ENCODE data around the gene RPL11.
A peak's percentile ranks its signal among the peaks of the same experiment; 100 is the strongest.

RPL11 gene

DNA sequence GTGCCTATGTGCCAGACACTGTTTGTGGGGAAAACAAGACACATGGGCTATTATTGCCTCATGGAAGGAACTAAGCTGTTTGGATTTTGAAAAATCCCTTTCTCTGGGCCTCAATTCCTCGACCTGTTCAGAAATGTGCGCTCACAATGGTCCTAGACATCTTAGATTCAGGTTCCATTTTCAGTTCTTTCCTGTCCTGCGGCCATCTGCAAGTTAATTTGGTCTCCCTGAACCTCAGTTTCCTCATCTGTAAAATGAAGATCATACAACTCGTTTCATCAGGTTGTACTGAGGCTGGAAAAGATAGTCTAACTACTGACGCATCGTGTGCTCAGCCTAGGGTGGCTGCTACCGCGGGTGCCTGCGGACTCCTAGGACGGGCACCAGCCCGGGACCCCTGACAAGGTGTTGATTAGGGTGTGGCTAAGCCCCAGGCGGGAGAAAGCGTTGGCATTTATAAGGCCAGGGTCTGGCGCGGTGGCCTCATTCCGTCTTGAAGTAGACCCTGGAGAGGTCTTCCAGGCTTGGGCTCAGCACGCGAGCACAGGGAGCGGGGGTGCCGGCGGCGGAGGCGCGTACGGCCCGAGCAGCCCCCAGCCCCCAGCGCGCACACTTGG lies 51.2 kb downstream of the RPL11 start:
- TF ChIP-seq ISL1 (CRISPR knock-in tag; IDR thresholded peaks at IDR 0.05) (no peak), GLIS3 (CRISPR knock-in tag; IDR thresholded peaks at IDR 0.05) (no peak), TOX (CRISPR knock-in tag; IDR thresholded peaks at IDR 0.05; ENCODE audit: borderline replicate concordance) (no peak)
- TF ChIP-seq, protein P1, sequence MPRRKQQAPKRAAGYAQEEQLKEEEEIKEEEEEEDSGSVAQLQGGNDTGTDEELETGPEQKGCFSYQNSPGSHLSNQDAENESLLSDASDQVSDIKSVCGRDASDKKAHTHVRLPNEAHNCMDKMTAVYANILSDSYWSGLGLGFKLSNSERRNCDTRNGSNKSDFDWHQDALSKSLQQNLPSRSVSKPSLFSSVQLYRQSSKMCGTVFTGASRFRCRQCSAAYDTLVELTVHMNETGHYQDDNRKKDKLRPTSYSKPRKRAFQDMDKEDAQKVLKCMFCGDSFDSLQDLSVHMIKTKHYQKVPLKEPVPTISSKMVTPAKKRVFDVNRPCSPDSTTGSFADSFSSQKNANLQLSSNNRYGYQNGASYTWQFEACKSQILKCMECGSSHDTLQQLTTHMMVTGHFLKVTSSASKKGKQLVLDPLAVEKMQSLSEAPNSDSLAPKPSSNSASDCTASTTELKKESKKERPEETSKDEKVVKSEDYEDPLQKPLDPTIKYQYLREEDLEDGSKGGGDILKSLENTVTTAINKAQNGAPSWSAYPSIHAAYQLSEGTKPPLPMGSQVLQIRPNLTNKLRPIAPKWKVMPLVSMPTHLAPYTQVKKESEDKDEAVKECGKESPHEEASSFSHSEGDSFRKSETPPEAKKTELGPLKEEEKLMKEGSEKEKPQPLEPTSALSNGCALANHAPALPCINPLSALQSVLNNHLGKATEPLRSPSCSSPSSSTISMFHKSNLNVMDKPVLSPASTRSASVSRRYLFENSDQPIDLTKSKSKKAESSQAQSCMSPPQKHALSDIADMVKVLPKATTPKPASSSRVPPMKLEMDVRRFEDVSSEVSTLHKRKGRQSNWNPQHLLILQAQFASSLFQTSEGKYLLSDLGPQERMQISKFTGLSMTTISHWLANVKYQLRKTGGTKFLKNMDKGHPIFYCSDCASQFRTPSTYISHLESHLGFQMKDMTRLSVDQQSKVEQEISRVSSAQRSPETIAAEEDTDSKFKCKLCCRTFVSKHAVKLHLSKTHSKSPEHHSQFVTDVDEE (CRISPR knock-in tag; IDR thresholded peaks at IDR 0.05), result no peak
- ATAC-seq, result peak; percentile 53

DNA sequence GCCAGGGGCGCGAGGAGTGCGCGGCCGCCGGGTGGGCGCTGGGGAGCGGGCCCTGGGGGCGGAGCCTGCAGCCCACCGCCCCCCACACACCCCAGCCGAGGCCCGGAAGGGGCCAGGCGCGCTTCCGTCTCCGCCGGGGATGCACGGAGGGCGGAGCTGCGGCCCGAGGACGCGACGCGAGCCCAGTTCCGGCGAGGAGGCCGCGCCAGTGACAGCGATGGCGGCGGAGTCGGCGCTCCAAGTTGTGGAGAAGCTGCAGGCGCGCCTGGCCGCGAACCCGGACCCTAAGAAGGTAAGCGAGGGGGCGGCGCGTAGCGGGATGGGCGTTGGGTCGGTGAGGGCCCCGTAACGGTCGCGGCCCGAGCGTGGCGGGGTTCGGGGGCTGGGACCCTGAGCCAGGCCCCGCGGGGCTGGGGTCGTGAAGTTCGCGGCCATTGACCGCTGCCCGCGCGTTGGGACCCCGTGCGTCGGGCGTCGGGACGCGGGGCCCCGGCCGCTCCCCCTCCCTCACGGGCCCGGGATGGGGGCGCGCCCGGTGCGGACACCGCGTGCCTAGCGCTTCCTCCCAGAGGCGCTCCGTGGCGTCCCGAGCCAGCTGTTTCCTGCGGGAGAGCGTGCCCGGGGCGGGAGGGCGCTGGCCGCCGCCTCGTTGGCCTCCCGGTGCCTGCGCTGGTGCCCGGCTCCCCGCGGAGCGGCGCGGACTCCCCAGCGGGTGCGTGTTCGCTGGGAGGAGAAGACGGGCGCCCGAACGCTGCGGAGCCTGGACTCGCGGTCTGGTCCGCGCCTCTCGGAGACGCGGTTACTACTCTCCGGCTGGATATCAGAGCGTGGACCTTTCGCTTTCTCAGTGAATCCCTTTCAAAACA lies 51.9 kb downstream of the RPL11 start, which contains the start of gene ELOA:
ELOA (plus strand) TSS at position 185 of the 866 bp plus-strand sequence; CDS start at position 218, 33 bp downstream.
- TF ChIP-seq ZNF565 (CRISPR knock-in tag; conservative IDR thresholded peaks at IDR 0.05; ENCODE audit: low read depth) (no peak), ESRRG (CRISPR knock-in tag; IDR thresholded peaks at IDR 0.05) (no peak), PPARA (CRISPR knock-in tag; IDR thresholded peaks at IDR 0.05; ENCODE audit: borderline replicate concordance) (no peak), BACH2 (CRISPR knock-in tag; IDR thresholded peaks at IDR 0.05; ENCODE audit: borderline replicate concordance) (no peak), ZNF8 (CRISPR knock-in tag; IDR thresholded peaks at IDR 0.05) (no peak), SNAI2 (CRISPR knock-in tag; IDR thresholded peaks at IDR 0.05) (no peak), CSDC2 (CRISPR knock-in tag; IDR thresholded peaks at IDR 0.05) (no peak), ISL1 (CRISPR knock-in tag; IDR thresholded peaks at IDR 0.05) (no peak), ZFP3 (CRISPR knock-in tag; IDR thresholded peaks at IDR 0.05) (no peak), GLIS3 (CRISPR knock-in tag; IDR thresholded peaks at IDR 0.05) (no peak), ZC3H10 (CRISPR knock-in tag; IDR thresholded peaks at IDR 0.05) (no peak)
- TF ChIP-seq, protein P1 (CRISPR knock-in tag; IDR thresholded peaks at IDR 0.05), result no peak
- TF ChIP-seq, protein P2, sequence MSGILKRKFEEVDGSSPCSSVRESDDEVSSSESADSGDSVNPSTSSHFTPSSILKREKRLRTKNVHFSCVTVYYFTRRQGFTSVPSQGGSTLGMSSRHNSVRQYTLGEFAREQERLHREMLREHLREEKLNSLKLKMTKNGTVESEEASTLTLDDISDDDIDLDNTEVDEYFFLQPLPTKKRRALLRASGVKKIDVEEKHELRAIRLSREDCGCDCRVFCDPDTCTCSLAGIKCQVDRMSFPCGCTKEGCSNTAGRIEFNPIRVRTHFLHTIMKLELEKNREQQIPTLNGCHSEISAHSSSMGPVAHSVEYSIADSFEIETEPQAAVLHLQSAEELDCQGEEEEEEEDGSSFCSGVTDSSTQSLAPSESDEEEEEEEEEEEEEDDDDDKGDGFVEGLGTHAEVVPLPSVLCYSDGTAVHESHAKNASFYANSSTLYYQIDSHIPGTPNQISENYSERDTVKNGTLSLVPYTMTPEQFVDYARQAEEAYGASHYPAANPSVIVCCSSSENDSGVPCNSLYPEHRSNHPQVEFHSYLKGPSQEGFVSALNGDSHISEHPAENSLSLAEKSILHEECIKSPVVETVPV (CRISPR knock-in tag; IDR thresholded peaks at IDR 0.05), result no peak
- TF ChIP-seq, protein P3, sequence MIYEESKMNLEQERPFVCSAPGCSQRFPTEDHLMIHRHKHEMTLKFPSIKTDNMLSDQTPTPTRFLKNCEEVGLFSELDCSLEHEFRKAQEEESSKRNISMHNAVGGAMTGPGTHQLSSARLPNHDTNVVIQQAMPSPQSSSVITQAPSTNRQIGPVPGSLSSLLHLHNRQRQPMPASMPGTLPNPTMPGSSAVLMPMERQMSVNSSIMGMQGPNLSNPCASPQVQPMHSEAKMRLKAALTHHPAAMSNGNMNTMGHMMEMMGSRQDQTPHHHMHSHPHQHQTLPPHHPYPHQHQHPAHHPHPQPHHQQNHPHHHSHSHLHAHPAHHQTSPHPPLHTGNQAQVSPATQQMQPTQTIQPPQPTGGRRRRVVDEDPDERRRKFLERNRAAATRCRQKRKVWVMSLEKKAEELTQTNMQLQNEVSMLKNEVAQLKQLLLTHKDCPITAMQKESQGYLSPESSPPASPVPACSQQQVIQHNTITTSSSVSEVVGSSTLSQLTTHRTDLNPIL (CRISPR knock-in tag; IDR thresholded peaks at IDR 0.05; ENCODE audit: low read depth), result no peak
- peak; percentile 88 for ATAC-seq

DNA sequence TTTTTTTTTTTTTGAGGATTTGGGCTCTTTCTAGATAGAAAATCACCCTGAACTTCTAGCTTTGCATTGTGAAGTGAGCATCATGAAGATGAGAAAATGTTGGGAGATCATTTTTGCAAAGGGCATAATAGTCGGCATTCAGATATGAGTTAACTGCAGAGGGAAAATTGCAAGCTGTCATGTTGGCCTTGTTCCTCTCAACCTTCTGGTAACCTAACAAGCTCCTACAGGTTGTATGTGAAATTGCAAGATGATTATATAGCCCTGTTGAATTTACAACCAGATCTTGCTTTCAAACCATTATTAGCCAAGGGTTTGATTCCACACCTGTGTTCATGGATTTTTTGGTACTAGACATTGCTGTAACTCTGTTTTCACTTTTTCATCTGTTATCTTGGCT lies 53.9 kb downstream of the RPL11 start:
- peak; percentile 35; the same call in 2 of the 3 replicates for ATAC-seq
- TF ChIP-seq OSR1 (CRISPR knock-in tag; IDR thresholded peaks at IDR 0.05) (no peak), ZFP3 (CRISPR knock-in tag; IDR thresholded peaks at IDR 0.05) (no peak), PPARA (CRISPR knock-in tag; IDR thresholded peaks at IDR 0.05; ENCODE audit: borderline replicate concordance) (no peak), GLIS3 (CRISPR knock-in tag; IDR thresholded peaks at IDR 0.05) (no peak), TCF4 (CRISPR knock-in tag; IDR thresholded peaks at IDR 0.05; ENCODE audit: borderline replicate concordance) (no peak), SNAI2 (CRISPR knock-in tag; IDR thresholded peaks at IDR 0.05) (no peak), RARB (CRISPR knock-in tag; IDR thresholded peaks at IDR 0.05) (no peak), ZNF8 (CRISPR knock-in tag; IDR thresholded peaks at IDR 0.05) (no peak), ZNF565 (CRISPR knock-in tag; conservative IDR thresholded peaks at IDR 0.05; ENCODE audit: low read depth) (no peak), ZC3H10 (CRISPR knock-in tag; IDR thresholded peaks at IDR 0.05) (no peak), ARNTL (CRISPR knock-in tag; IDR thresholded peaks at IDR 0.05; ENCODE audit: borderline replicate concordance, low read depth) (no peak), TOX (CRISPR knock-in tag; IDR thresholded peaks at IDR 0.05; ENCODE audit: borderline replicate concordance) (no peak), ZNF70 (CRISPR knock-in tag; IDR thresholded peaks at IDR 0.05) (no peak)
- TF ChIP-seq, protein P2 (CRISPR knock-in tag; IDR thresholded peaks at IDR 0.05), result no peak
- TF ChIP-seq, protein P3 (CRISPR knock-in tag; IDR thresholded peaks at IDR 0.05; ENCODE audit: low read depth), result no peak
- TF ChIP-seq, protein P1 (CRISPR knock-in tag; IDR thresholded peaks at IDR 0.05), result no peak
